Panc1 (cell line): Measurements from ENCODE around the gene ITGAV. TPM values are rescaled to one million over a fixed set of nuclear protein-coding genes. Genes with fewer than 3 reads are reported as not detected.

Source experiments
- ATAC-seq: fragments of 200-7000 bp; cut with Tn5 transposase; 2 replicates; pipeline ENCODE4 v1.9.1; 2020; ENCODE audit warnings: mild to moderate bottlenecking, moderate library complexity
- BruUV-seq: library from RNA; stranded (reverse); fragments of 400-500 nt; replicated peaks from 2 replicates; lab custom pipeline; 2021; lab: Mats Ljungman, UMichigan
- CTCF ChIA-PET: fragments of 300-600 bp; sonication (Branson Sonifier 250); formaldehyde crosslinking; loops from one replicate; lab custom pipeline; 2022; ENCODE audit warnings: antibody characterized with exemption; lab: Charles Lee
- POLR2A ChIA-PET: fragments of 300-600 bp; sonication (Branson Sonifier 250); formaldehyde crosslinking; loops from one replicate; lab custom pipeline; 2022; ENCODE audit warnings: antibody characterized with exemption; lab: Charles Lee
- DNase-seq: peaks from one replicate; pipeline ENCODE4 v3.0.0-alpha.2; 2010; ENCODE audit warnings: low read depth, low spot score
- H3K27ac ChIP-seq: 2 replicates; pipeline ENCODE4 v1.5.1; 2011; ENCODE audit warnings: mild to moderate bottlenecking, low read length, inconsistent platforms
- H3K27me3 ChIP-seq: fragments of 200-500 bp; sonication (Bioruptor generic); 2 replicates; pipeline ENCODE4 v1.6.0; 2014; ENCODE audit warnings: low read length, inconsistent platforms; ENCODE audit not compliant: control insufficient read depth, insufficient read depth
- H3K36me3 ChIP-seq: fragments of 200-500 bp; sonication (Bioruptor generic); 2 replicates; pipeline ENCODE4 v1.5.1; 2014; ENCODE audit warnings: inconsistent platforms, mild to moderate bottlenecking, low read length, moderate library complexity; ENCODE audit not compliant: control insufficient read depth, insufficient read depth
- H3K4me1 ChIP-seq: 2 replicates; pipeline ENCODE4 v1.5.1; 2011; ENCODE audit warnings: inconsistent platforms, mild to moderate bottlenecking, low read length, moderate library complexity; ENCODE audit not compliant: control insufficient read depth, insufficient read depth
- H3K4me3 ChIP-seq, 2 experiments: 2 replicates each; pipeline ENCODE4 v1.5.1; 2011 to 2012; ENCODE audit warnings: low read depth in 2 of 2, low read length in 2 of 2, mild to moderate bottlenecking in 2 of 2, inconsistent platforms in 1 of 2, moderate library complexity in 1 of 2
- H3K9me3 ChIP-seq: fragments of 200-500 bp; sonication (Bioruptor generic); 2 replicates; pipeline ENCODE4 v1.5.1; 2014; ENCODE audit warnings: low read depth, mild to moderate bottlenecking, inconsistent platforms, low read length, moderate library complexity; ENCODE audit not compliant: control insufficient read depth, insufficient read depth
- CTCF ChIP-seq: fragments of 450-650 bp; IDR thresholded peaks from 2 replicates; pipeline ENCODE4 v1.5.1; 2017; ENCODE audit warnings: mild to moderate bottlenecking
- POLR2AphosphoS5 ChIP-seq: IDR thresholded peaks from 2 replicates; pipeline ENCODE4 v1.6.1; 2012; ENCODE audit warnings: mild to moderate bottlenecking, low read depth, low read length, moderate library complexity
- REST ChIP-seq, 2 experiments: IDR thresholded peaks; 2 replicates each; pipeline ENCODE4 v1.6.1; 2011 to 2012; ENCODE audit warnings: low read depth in 2 of 2, control low read depth in 1 of 2, low read length in 1 of 2, mild to moderate bottlenecking in 1 of 2, moderate library complexity in 1 of 2; ENCODE audit not compliant: insufficient read depth in 1 of 2
- SIN3A ChIP-seq: IDR thresholded peaks from 2 replicates; pipeline ENCODE4 v1.6.1; 2012; ENCODE audit warnings: low read depth, mild to moderate bottlenecking, low read length, moderate library complexity, borderline replicate concordance; ENCODE audit not compliant: insufficient read depth
- TCF7L2 ChIP-seq: IDR thresholded peaks from 2 replicates; pipeline ENCODE4 v1.6.1; 2011; ENCODE audit warnings: mild to moderate bottlenecking, low read depth, low read length, inconsistent platforms
- in situ Hi-C: cut with HindIII; loops from 2 replicates; pipeline ENCODE4 v1.10.0; 2016; ENCODE audit warnings: low sequenced_read_pairs, low pct_unique_long_range_greater_than_20kb
- intact Hi-C: fragments of 100-400 bp; cut with micrococcal nuclease; formaldehyde crosslinking; loops from one replicate; pipeline ENCODE4 v1.10.0; 2022; ENCODE audit not compliant: unreplicated experiment
- total RNA-seq: library from RNA; stranded (reverse); gene quantifications from one replicate; pipeline ENCODE4 v1.2.1, GENCODE V29; 2021; ENCODE audit not compliant: unreplicated experiment

Gene ITGAV
- total RNA-seq, 1 experiment from 2014 or later, result 218 TPM

- H3K4me3 ChIP-seq, result no peak overlapping the region
- no peaks in the 10 kb centered on the region for H3K9me3 ChIP-seq
- POLR2A ChIA-PET, result no interaction called here
- DNase-seq, result no peak
- no peak for ATAC-seq
- CTCF ChIA-PET, result no interaction called here
- H3K36me3 ChIP-seq, result peaks cover 66% of the 10 kb centered on the region
- H3K27me3 ChIP-seq, result no peaks in the 10 kb centered on the region
- H3K4me1 ChIP-seq, result no peaks in the 10 kb centered on the region
- TF ChIP-seq SIN3A, result no peak
- TF ChIP-seq TCF7L2, result no peak
- TF ChIP-seq POLR2AphosphoS5, result no peak
- no peak for TF ChIP-seq CTCF
- TF ChIP-seq REST (IDR thresholded peaks at IDR 0.05; ENCODE audit: insufficient read depth in 1 of 2, low read depth in 2 of 2, low read length in 1 of 2), result no peak
- intact Hi-C loops (no loop called here), in situ Hi-C loops (no loop called here)
- no TSS peak for BruUV-seq
- H3K27ac ChIP-seq, result no peak overlapping the region
These were observed 74.7 kb downstream of the ITGAV start for GRCh38 chr2:186664385-186665043.

- H3K36me3 ChIP-seq, result peaks cover 66% of the 10 kb centered on the region
- ChIA-PET POLR2A (no interaction called here), CTCF (no interaction called here)
- in situ Hi-C loops, result no loop called here
- intact Hi-C loops, result no loop called here
- no TSS peak for BruUV-seq
- H3K4me3 ChIP-seq, result no peak overlapping the region
- no peak for TF ChIP-seq SIN3A
- no peak for TF ChIP-seq REST (IDR thresholded peaks at IDR 0.05; ENCODE audit: insufficient read depth in 1 of 2, low read depth in 2 of 2, low read length in 1 of 2)
- no peak for TF ChIP-seq TCF7L2
- TF ChIP-seq POLR2AphosphoS5, result no peak
- no peak for TF ChIP-seq CTCF
- ATAC-seq (no peak), DNase-seq (no peak)
- no peaks in the 10 kb centered on the region for H3K4me1 ChIP-seq
- peaks cover 5% of the 10 kb centered on the region; the same call in 1 of the 2 replicates for H3K9me3 ChIP-seq
- no peaks in the 10 kb centered on the region for H3K27me3 ChIP-seq
- no peak overlapping the region for H3K27ac ChIP-seq
These were observed 79.3 kb downstream of the ITGAV start for GRCh38 chr2:186669146-186669545.
